RWPE1 (cell line): ENCODE results near the gene SLC25A22.

Source experiments
- CTCF ChIA-PET: fragments of 350-600 bp; sonication (Branson Sonifier 250); formaldehyde crosslinking; extraction: SDS; loops from one replicate; lab custom pipeline; 2021; lab: Yijun Ruan, JAX
- POLR2A ChIA-PET: fragments of 400-600 bp; formaldehyde crosslinking; extraction: SDS; loops from one replicate; lab custom pipeline; 2020; ENCODE audit warnings: antibody characterized with exemption; ENCODE audit not compliant: low non-redundant PET; lab: Yijun Ruan, JAX
- DNase-seq: peaks from one replicate; pipeline ENCODE4 v3.0.0; 2012; ENCODE audit warnings: low spot score
- H3K27ac ChIP-seq: fragments of 450-650 bp; 2 replicates; pipeline ENCODE4 v1.5.1; 2017
- CTCF ChIP-seq: fragments of 450-650 bp; conservative IDR thresholded peaks from 2 replicates; pipeline ENCODE4 v1.5.1; 2017; ENCODE audit warnings: low read depth, mild to moderate bottlenecking

Gene SLC25A22

GRCh38 chr11:796565-797295 lies 1.4 kb downstream of the SLC25A22 start:
- H3K27ac ChIP-seq = peak overlapping the region; percentile 96
- POLR2A ChIA-PET = interaction anchor here (0.5 kb wide), 1 partner anchor 16 kb away, joined by 4 read pairs; no protein-coding TSS in a partner anchor
- no peak for TF ChIP-seq CTCF
- CTCF ChIA-PET = interaction anchor here (0.6 to 1.3 kb wide), 3 partner anchors 13 to 255 kb away, joined by 3 read pairs; no protein-coding TSS in a partner anchor
- no peak for DNase-seq

- TF ChIP-seq CTCF = no peak
- DNase-seq = peak; percentile 83
- ChIA-PET POLR2A (no interaction called here), CTCF (interaction anchor here (0.6 to 1.3 kb wide), 2 partner anchors 12 to 72 kb away, joined by 3 read pairs; no protein-coding TSS in a partner anchor)
- H3K27ac ChIP-seq = peak overlapping the region; percentile 96
Observed at GRCh38 chr11:795634-796564, 2.2 kb downstream of the SLC25A22 start.

GRCh38 chr11:794766-795633 lies 3.1 kb downstream of the SLC25A22 start:
- TF ChIP-seq CTCF = no peak
- peak overlapping the region; percentile 96 for H3K27ac ChIP-seq
- ChIA-PET CTCF (no interaction called here), POLR2A (no interaction called here)
- DNase-seq = no peak

GRCh38 chr11:794013-794765 lies 3.9 kb downstream of the SLC25A22 start:
- POLR2A ChIA-PET = no interaction called here
- no peak for DNase-seq
- H3K27ac ChIP-seq = peak overlapping the region; percentile 96
- CTCF ChIA-PET = no interaction called here
- TF ChIP-seq CTCF = no peak

- ChIA-PET CTCF (interaction anchor here (0.6 kb wide), 1 partner anchor 43 kb away, joined by 3 read pairs; no protein-coding TSS in a partner anchor), POLR2A (no interaction called here)
- DNase-seq = no peak
- TF ChIP-seq CTCF = no peak
- H3K27ac ChIP-seq = peak overlapping the region; percentile 96
Observed at GRCh38 chr11:793556-793955, 4.5 kb downstream of the SLC25A22 start.
